Osteoblast (primary cell): ENCODE results near the gene TOMM7. TPM values are rescaled to one million over a fixed set of nuclear protein-coding genes. Genes with fewer than 3 reads are reported as not detected.

Experiments used
- DNase-seq: peaks from one replicate; pipeline ENCODE4 v3.0.0; 2011; ENCODE audit warnings: low spot score, mixed read lengths; ENCODE audit not compliant: insufficient read length; ENCODE audit errors: missing footprints
- H2AFZ ChIP-seq: 2 replicates; pipeline ENCODE4 v1.6.0; 2011; ENCODE audit warnings: mild to moderate bottlenecking, low read length
- H3K27ac ChIP-seq: 2 replicates; pipeline ENCODE4 v1.5.1; 2011; ENCODE audit warnings: mild to moderate bottlenecking, low read depth, low read length, moderate library complexity
- H3K27me3 ChIP-seq: 2 replicates; pipeline ENCODE4 v1.6.0; 2012; ENCODE audit warnings: mild to moderate bottlenecking, control low read depth, inconsistent platforms, low read length, moderate library complexity; ENCODE audit not compliant: insufficient read depth
- H3K36me3 ChIP-seq: 2 replicates; pipeline ENCODE4 v1.5.1; 2011; ENCODE audit warnings: mild to moderate bottlenecking, low read length, control low read depth, moderate library complexity; ENCODE audit not compliant: insufficient read depth
- H3K4me1 ChIP-seq: 2 replicates; pipeline ENCODE4 v1.5.1; 2011; ENCODE audit warnings: mild to moderate bottlenecking, low read length, control low read depth, moderate library complexity; ENCODE audit not compliant: insufficient read depth
- H3K4me2 ChIP-seq: 2 replicates; pipeline ENCODE4 v1.6.0; 2011; ENCODE audit warnings: mild to moderate bottlenecking, low read length; ENCODE audit not compliant: insufficient read depth
- H3K4me3 ChIP-seq: fragments of 200-600 bp; sonication (generic); 3 replicates; pipeline ENCODE4 v1.5.1; 2012; ENCODE audit warnings: mild to moderate bottlenecking, low read length, inconsistent platforms; ENCODE audit not compliant: insufficient read depth
- H3K79me2 ChIP-seq: 2 replicates; pipeline ENCODE4 v1.6.0; 2012; ENCODE audit warnings: mild to moderate bottlenecking, low read length, control low read depth, inconsistent platforms; ENCODE audit not compliant: insufficient read depth
- H3K9me3 ChIP-seq: 2 replicates; pipeline ENCODE4 v1.5.1; 2011; ENCODE audit warnings: low read depth, low read length, control low read depth
- H4K20me1 ChIP-seq: 2 replicates; pipeline ENCODE4 v1.6.0; 2012; ENCODE audit warnings: mild to moderate bottlenecking, low read length, control low read depth; ENCODE audit not compliant: insufficient read depth
- total RNA-seq: library from RNA; depleted of rRNA; stranded (reverse); fragments of >200 nt; gene quantifications from 2 replicates; pipeline ENCODE4 v1.2.3, GENCODE V29; 2012
- TF ChIP-seq, protein P1 (sequence below): IDR thresholded peaks from 2 replicates; pipeline ENCODE4 v1.5.1; 2011; ENCODE audit warnings: mild to moderate bottlenecking, low read depth, low read length, moderate library complexity; ENCODE audit errors: extremely low read depth

TOMM7 gene
- 144 and 197 TPM in 2 replicates for total RNA-seq

DNA sequence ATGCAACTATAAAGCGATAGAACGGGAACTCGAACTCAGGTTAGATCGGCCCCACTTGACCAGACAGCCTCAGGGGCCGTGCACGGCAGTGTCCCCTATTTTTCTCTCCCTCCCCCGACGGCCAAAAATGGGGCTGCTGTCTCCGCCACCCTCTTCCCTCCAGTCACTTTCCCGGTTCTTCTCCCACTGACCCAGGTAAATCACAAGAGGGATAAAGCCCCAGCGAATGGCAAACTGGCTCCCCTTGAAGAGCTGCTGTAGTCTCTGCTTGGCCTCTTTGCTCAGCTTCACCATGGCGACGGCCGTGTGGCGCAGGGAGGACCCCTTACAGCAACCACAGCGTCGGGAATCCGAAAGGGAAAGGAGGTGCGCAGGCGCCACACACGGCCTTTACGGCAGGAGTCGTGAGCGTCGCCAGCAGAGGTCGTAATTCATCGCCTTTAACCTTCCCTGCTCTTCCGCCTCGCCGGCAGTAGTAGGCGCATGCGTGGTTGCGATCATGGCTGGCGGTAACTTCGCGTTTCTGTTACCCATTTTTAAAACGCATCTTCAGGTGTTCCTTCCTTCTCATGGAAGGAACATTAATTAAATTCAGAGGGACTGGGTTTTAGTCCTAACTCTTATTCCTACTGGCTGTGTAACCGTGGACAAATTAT lies at the start of gene TOMM7:
Gene TOMM7, minus strand, starts transcription at position 364 of the 656 bp plus-strand sequence. Its CDS starts 70 bp downstream, at position 294.
- Histone ChIP-seq H3K4me3 (peak within 1 kb of the TSS; percentile 79), H3K4me1 (peaks cover 21% of the 10 kb centered on the region)
- TF ChIP-seq, protein P1, sequence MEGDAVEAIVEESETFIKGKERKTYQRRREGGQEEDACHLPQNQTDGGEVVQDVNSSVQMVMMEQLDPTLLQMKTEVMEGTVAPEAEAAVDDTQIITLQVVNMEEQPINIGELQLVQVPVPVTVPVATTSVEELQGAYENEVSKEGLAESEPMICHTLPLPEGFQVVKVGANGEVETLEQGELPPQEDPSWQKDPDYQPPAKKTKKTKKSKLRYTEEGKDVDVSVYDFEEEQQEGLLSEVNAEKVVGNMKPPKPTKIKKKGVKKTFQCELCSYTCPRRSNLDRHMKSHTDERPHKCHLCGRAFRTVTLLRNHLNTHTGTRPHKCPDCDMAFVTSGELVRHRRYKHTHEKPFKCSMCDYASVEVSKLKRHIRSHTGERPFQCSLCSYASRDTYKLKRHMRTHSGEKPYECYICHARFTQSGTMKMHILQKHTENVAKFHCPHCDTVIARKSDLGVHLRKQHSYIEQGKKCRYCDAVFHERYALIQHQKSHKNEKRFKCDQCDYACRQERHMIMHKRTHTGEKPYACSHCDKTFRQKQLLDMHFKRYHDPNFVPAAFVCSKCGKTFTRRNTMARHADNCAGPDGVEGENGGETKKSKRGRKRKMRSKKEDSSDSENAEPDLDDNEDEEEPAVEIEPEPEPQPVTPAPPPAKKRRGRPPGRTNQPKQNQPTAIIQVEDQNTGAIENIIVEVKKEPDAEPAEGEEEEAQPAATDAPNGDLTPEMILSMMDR: peak; percentile 12

GRCh38 chr7:22872096-22872807 lies 49.6 kb upstream of the TOMM7 start:
- no peak overlapping the region for H3K4me2 ChIP-seq
- H3K36me3 ChIP-seq: peaks cover 7% of the 10 kb centered on the region
- DNase-seq: no peak
- no peaks in the 10 kb centered on the region for H4K20me1 ChIP-seq
- no peak overlapping the region for H3K4me3 ChIP-seq
- no peaks in the 10 kb centered on the region for H3K79me2 ChIP-seq
- H3K4me1 ChIP-seq: peaks cover 6% of the 10 kb centered on the region
- H3K27me3 ChIP-seq: no peaks in the 10 kb centered on the region
- TF ChIP-seq, protein P1: no peak
- no peak overlapping the region for H3K27ac ChIP-seq
- no peaks in the 10 kb centered on the region for H3K9me3 ChIP-seq
- no peak overlapping the region for H2AFZ ChIP-seq

More for the DNA sequence above, at the start of gene TOMM7:
- peaks cover 45% of the 10 kb centered on the region for H3K79me2 ChIP-seq
- H3K36me3 ChIP-seq: peaks cover 13% of the 10 kb centered on the region
- peak within 1 kb of the TSS; percentile 90 for H3K27ac ChIP-seq
- H3K4me2 ChIP-seq: peak within 1 kb of the TSS; percentile 89
- H3K27me3 ChIP-seq: no peaks in the 10 kb centered on the region
- no peaks in the 10 kb centered on the region for H3K9me3 ChIP-seq
- H4K20me1 ChIP-seq: peaks cover 5% of the 10 kb centered on the region
- DNase-seq: peak; percentile 94
- H2AFZ ChIP-seq: peak within 1 kb of the TSS; percentile 96

- H4K20me1 ChIP-seq: no peaks in the 10 kb centered on the region
- no peaks in the 10 kb centered on the region for H3K79me2 ChIP-seq
- H2AFZ ChIP-seq: no peak overlapping the region
- H3K4me1 ChIP-seq: peaks cover 8% of the 10 kb centered on the region
- no peak for DNase-seq
- H3K4me2 ChIP-seq: no peak overlapping the region
- H3K36me3 ChIP-seq: peaks cover 7% of the 10 kb centered on the region
- H3K27me3 ChIP-seq: no peaks in the 10 kb centered on the region
- H3K4me3 ChIP-seq: no peak overlapping the region
- TF ChIP-seq, protein P1: no peak
- H3K9me3 ChIP-seq: no peaks in the 10 kb centered on the region
- H3K27ac ChIP-seq: no peak overlapping the region
Observed at GRCh38 chr7:22871661-22872060, 49.0 kb upstream of the TOMM7 start.

GRCh38 chr7:22868509-22868908 lies 45.9 kb upstream of the TOMM7 start:
- H3K27ac ChIP-seq: no peak overlapping the region
- TF ChIP-seq, protein P1: no peak
- no peak overlapping the region for H2AFZ ChIP-seq
- no peaks in the 10 kb centered on the region for H3K79me2 ChIP-seq
- peaks cover 8% of the 10 kb centered on the region for H3K36me3 ChIP-seq
- no peaks in the 10 kb centered on the region for H3K27me3 ChIP-seq
- no peaks in the 10 kb centered on the region for H4K20me1 ChIP-seq
- no peak overlapping the region for H3K4me3 ChIP-seq
- H3K4me1 ChIP-seq: peaks cover 34% of the 10 kb centered on the region
- no peak for DNase-seq
- H3K4me2 ChIP-seq: no peak overlapping the region
- H3K9me3 ChIP-seq: no peaks in the 10 kb centered on the region
